HUES48 (cell line): Measurements from ENCODE around the gene ZNF48.

Source experiments
- H3K27ac ChIP-seq: one replicate; pipeline ENCODE4 v1.7.0; 2013; ENCODE audit warnings: low read depth, low read length, inconsistent platforms
- H3K27me3 ChIP-seq: 2 replicates; pipeline ENCODE4 v1.6.1; 2013; ENCODE audit warnings: mild to moderate bottlenecking, low read length; ENCODE audit not compliant: control insufficient read depth, insufficient read depth
- H3K36me3 ChIP-seq: 2 replicates; pipeline ENCODE4 v1.6.1; 2013; ENCODE audit warnings: low read length; ENCODE audit not compliant: control insufficient read depth, insufficient read depth
- H3K4me1 ChIP-seq: 2 replicates; pipeline ENCODE4 v1.6.1; 2013; ENCODE audit warnings: mild to moderate bottlenecking, low read length; ENCODE audit not compliant: control insufficient read depth, insufficient read depth
- H3K4me3 ChIP-seq: 2 replicates; pipeline ENCODE4 v1.5.1; 2013; ENCODE audit warnings: mild to moderate bottlenecking, low read depth, low read length
- H3K9ac ChIP-seq: 2 replicates; pipeline ENCODE4 v1.6.1; 2013; ENCODE audit warnings: mild to moderate bottlenecking, low read depth, low read length, moderate library complexity
- H3K9me3 ChIP-seq: 2 replicates; pipeline ENCODE4 v1.6.1; 2013; ENCODE audit warnings: low read length; ENCODE audit not compliant: control insufficient read depth, insufficient read depth

The ZNF48 gene

GRCh38 chr16:30398661-30399434 lies 3.6 kb downstream of the ZNF48 start:
- H3K27ac ChIP-seq: peak overlapping the region; percentile 99
- H3K9me3 ChIP-seq: no peaks in the 10 kb centered on the region
- peaks cover 23% of the 10 kb centered on the region for H3K36me3 ChIP-seq
- H3K4me1 ChIP-seq: peaks cover 16% of the 10 kb centered on the region
- H3K9ac ChIP-seq: no peak overlapping the region
- no peaks in the 10 kb centered on the region for H3K27me3 ChIP-seq
- H3K4me3 ChIP-seq: no peak overlapping the region

GRCh38 chr16:30399435-30400186 lies 4.4 kb downstream of the ZNF48 start:
- H3K36me3 ChIP-seq: peaks cover 23% of the 10 kb centered on the region
- peak overlapping the region; percentile 63 for H3K4me3 ChIP-seq
- H3K9me3 ChIP-seq: no peaks in the 10 kb centered on the region
- peak overlapping the region; percentile 99 for H3K27ac ChIP-seq
- peaks cover 16% of the 10 kb centered on the region for H3K4me1 ChIP-seq
- no peaks in the 10 kb centered on the region for H3K27me3 ChIP-seq
- peak overlapping the region; percentile 76 for H3K9ac ChIP-seq

- H3K9me3 ChIP-seq: no peaks in the 10 kb centered on the region
- H3K27ac ChIP-seq: no peak overlapping the region
- no peak overlapping the region for H3K4me3 ChIP-seq
- no peaks in the 10 kb centered on the region for H3K27me3 ChIP-seq
- H3K9ac ChIP-seq: no peak overlapping the region
- H3K4me1 ChIP-seq: peaks cover 11% of the 10 kb centered on the region
- H3K36me3 ChIP-seq: peaks cover 22% of the 10 kb centered on the region
Measured at GRCh38 chr16:30401768-30402425, 6.7 kb downstream of the ZNF48 start.

- Histone ChIP-seq H3K36me3 (peaks cover 15% of the 10 kb centered on the region), H3K9ac (peak overlapping the region; percentile 90), H3K4me1 (peaks cover 6% of the 10 kb centered on the region; the same call in 1 of the 2 replicates), H3K4me3 (peak overlapping the region; percentile 96), H3K9me3 (no peaks in the 10 kb centered on the region), H3K27ac (peak overlapping the region; percentile 95), H3K27me3 (no peaks in the 10 kb centered on the region)
Measured at GRCh38 chr16:30406795-30407101, 11.5 kb downstream of the ZNF48 start.

- Histone ChIP-seq H3K4me1 (peaks cover 6% of the 10 kb centered on the region; the same call in 1 of the 2 replicates), H3K27ac (peak within 1 kb of the TSS; percentile 95)
Measured at GRCh38 chr16:30407102-30407803, 12.0 kb downstream of the ZNF48 start, which contains the start of gene ZNF771. ZNF771 (plus strand) TSS chr16:30407606; CDS start chr16:30408054, 448 bp downstream.

GRCh38 chr16:30407804-30408534 lies 12.7 kb downstream of the ZNF48 start:
- Histone ChIP-seq H3K27ac (peak overlapping the region; percentile 95), H3K27me3 (no peaks in the 10 kb centered on the region), H3K9ac (peak overlapping the region; percentile 84), H3K4me1 (peaks cover 6% of the 10 kb centered on the region; the same call in 1 of the 2 replicates), H3K36me3 (peaks cover 26% of the 10 kb centered on the region), H3K9me3 (no peaks in the 10 kb centered on the region), H3K4me3 (peak overlapping the region; percentile 96)

More at GRCh38 chr16:30407102-30407803, 12.0 kb downstream of the ZNF48 start, which contains the start of gene ZNF771:
- no peaks in the 10 kb centered on the region for H3K27me3 ChIP-seq
- H3K9ac ChIP-seq: peak within 1 kb of the TSS; percentile 90
- peak within 1 kb of the TSS; percentile 96 for H3K4me3 ChIP-seq
- H3K36me3 ChIP-seq: peaks cover 20% of the 10 kb centered on the region
- no peaks in the 10 kb centered on the region for H3K9me3 ChIP-seq

- H3K36me3 ChIP-seq: peaks cover 40% of the 10 kb centered on the region
- H3K4me1 ChIP-seq: peaks cover 6% of the 10 kb centered on the region; the same call in 1 of the 2 replicates
- H3K9me3 ChIP-seq: no peaks in the 10 kb centered on the region
- no peak overlapping the region for H3K4me3 ChIP-seq
- H3K27me3 ChIP-seq: no peaks in the 10 kb centered on the region
- no peak overlapping the region for H3K9ac ChIP-seq
- peak overlapping the region; percentile 51 for H3K27ac ChIP-seq
Measured at GRCh38 chr16:30409125-30410060, 14.2 kb downstream of the ZNF48 start.

- no peak overlapping the region for H3K9ac ChIP-seq
- H3K4me3 ChIP-seq: no peak overlapping the region
- no peaks in the 10 kb centered on the region for H3K9me3 ChIP-seq
- H3K27me3 ChIP-seq: no peaks in the 10 kb centered on the region
- H3K27ac ChIP-seq: no peak overlapping the region
- H3K36me3 ChIP-seq: peaks cover 41% of the 10 kb centered on the region
- peaks cover 6% of the 10 kb centered on the region for H3K4me1 ChIP-seq
Measured at GRCh38 chr16:30413112-30413806, 18.0 kb downstream of the ZNF48 start.

GRCh38 chr16:30414159-30414558 lies 18.9 kb downstream of the ZNF48 start:
- Histone ChIP-seq H3K27me3 (no peaks in the 10 kb centered on the region), H3K36me3 (peaks cover 41% of the 10 kb centered on the region), H3K4me3 (no peak overlapping the region), H3K9me3 (no peaks in the 10 kb centered on the region), H3K4me1 (peaks cover 10% of the 10 kb centered on the region), H3K27ac (no peak overlapping the region), H3K9ac (no peak overlapping the region)
